Measurements from ENCODE around the gene DOK3.

DOK3 gene

GRCh38 chr5:177467436-177467835 is 42.2 kb downstream of the DOK3 start:
- Histone ChIP-seq H3K4me3 (ENCODE audit: insufficient read depth, low read length, poor library complexity, severe bottlenecking) (no peak overlapping the region), H2AFZ (ENCODE audit: low read depth, low read length, severe bottlenecking) (no peak overlapping the region), H3K9me3 (ENCODE audit: insufficient read depth, low read length) (no peaks in the 10 kb centered on the region), H3K27me3 (ENCODE audit: low read length) (no peaks in the 10 kb centered on the region), H3F3A (ENCODE audit: insufficient read depth) (no peaks in the 10 kb centered on the region), H3K36me3 (ENCODE audit: low read length) (peaks cover 3% of the 10 kb centered on the region; the same call in 1 of the 2 replicates), H4K20me1 (ENCODE audit: low read depth, low read length) (no peaks in the 10 kb centered on the region), H3K27ac (ENCODE audit: low read depth, low read length) (no peak overlapping the region), H3K9ac (ENCODE audit: low read length) (no peak overlapping the region), H3K4me2 (ENCODE audit: low read depth, low read length, poor library complexity, severe bottlenecking) (no peak overlapping the region), H3K9me2 (replicated peaks; ENCODE audit: insufficient read depth, low read length) (no peaks in the 10 kb centered on the region), H3K79me2 (ENCODE audit: insufficient read depth, low read length) (peaks cover 11% of the 10 kb centered on the region)
- no peak for TF ChIP-seq EZH2phosphoT487 (conservative IDR thresholded peaks at IDR 0.05; ENCODE audit: low read length)
- TF ChIP-seq, protein P1, sequence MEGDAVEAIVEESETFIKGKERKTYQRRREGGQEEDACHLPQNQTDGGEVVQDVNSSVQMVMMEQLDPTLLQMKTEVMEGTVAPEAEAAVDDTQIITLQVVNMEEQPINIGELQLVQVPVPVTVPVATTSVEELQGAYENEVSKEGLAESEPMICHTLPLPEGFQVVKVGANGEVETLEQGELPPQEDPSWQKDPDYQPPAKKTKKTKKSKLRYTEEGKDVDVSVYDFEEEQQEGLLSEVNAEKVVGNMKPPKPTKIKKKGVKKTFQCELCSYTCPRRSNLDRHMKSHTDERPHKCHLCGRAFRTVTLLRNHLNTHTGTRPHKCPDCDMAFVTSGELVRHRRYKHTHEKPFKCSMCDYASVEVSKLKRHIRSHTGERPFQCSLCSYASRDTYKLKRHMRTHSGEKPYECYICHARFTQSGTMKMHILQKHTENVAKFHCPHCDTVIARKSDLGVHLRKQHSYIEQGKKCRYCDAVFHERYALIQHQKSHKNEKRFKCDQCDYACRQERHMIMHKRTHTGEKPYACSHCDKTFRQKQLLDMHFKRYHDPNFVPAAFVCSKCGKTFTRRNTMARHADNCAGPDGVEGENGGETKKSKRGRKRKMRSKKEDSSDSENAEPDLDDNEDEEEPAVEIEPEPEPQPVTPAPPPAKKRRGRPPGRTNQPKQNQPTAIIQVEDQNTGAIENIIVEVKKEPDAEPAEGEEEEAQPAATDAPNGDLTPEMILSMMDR (IDR thresholded peaks at IDR 0.05; ENCODE audit: insufficient read depth, low read length, poor library complexity, severe bottlenecking) = no peak

DNA sequence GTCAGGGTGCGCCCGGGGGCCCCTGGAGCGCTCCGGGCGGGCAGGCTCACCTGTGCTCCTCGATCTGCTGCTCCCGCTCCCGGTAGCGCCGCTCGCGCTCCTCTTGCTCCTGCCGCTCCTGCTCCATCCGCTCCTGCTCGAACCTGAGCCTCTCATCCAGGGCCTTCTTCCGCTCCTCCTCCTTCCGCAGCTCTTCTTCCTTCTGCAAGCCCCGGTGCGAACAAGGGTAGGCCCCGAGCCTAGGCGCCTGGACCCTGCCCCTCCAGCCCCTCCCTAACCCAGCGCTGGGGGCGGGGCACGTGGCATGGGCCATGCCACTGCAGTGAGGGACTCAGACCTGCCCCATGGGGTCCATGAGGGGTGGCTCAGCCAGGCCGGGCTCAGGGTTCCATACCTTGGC is 42.8 kb downstream of the DOK3 start:
- no peak overlapping the region for H3K4me2 ChIP-seq (ENCODE audit: low read depth, low read length, poor library complexity, severe bottlenecking)
- no peak overlapping the region for H3K27ac ChIP-seq (ENCODE audit: low read depth, low read length)
- H3K9me2 ChIP-seq (replicated peaks; ENCODE audit: insufficient read depth, low read length) = no peaks in the 10 kb centered on the region
- no peak overlapping the region for H2AFZ ChIP-seq (ENCODE audit: low read depth, low read length, severe bottlenecking)
- H3K9me3 ChIP-seq (ENCODE audit: insufficient read depth, low read length) = no peaks in the 10 kb centered on the region
- peaks cover 3% of the 10 kb centered on the region; the same call in 1 of the 2 replicates for H3K36me3 ChIP-seq (ENCODE audit: low read length)
- H3F3A ChIP-seq (ENCODE audit: insufficient read depth) = no peaks in the 10 kb centered on the region
- H3K4me3 ChIP-seq (ENCODE audit: insufficient read depth, low read length, poor library complexity, severe bottlenecking) = no peak overlapping the region
- H3K9ac ChIP-seq (ENCODE audit: low read length) = no peak overlapping the region
- peaks cover 6% of the 10 kb centered on the region for H3K79me2 ChIP-seq (ENCODE audit: insufficient read depth, low read length)
- H4K20me1 ChIP-seq (ENCODE audit: low read depth, low read length) = no peaks in the 10 kb centered on the region
- TF ChIP-seq EZH2phosphoT487 (conservative IDR thresholded peaks at IDR 0.05; ENCODE audit: low read length) = no peak
- TF ChIP-seq, protein P1 (IDR thresholded peaks at IDR 0.05; ENCODE audit: insufficient read depth, low read length, poor library complexity, severe bottlenecking) = no peak
- H3K27me3 ChIP-seq (ENCODE audit: low read length) = no peaks in the 10 kb centered on the region

- H3K27me3 ChIP-seq (ENCODE audit: low read length) = no peaks in the 10 kb centered on the region
- H3K27ac ChIP-seq (ENCODE audit: low read depth, low read length) = no peak overlapping the region
- no peak overlapping the region for H3K9ac ChIP-seq (ENCODE audit: low read length)
- H3K4me2 ChIP-seq (ENCODE audit: low read depth, low read length, poor library complexity, severe bottlenecking) = no peak overlapping the region
- peaks cover 3% of the 10 kb centered on the region; the same call in 1 of the 2 replicates for H3K36me3 ChIP-seq (ENCODE audit: low read length)
- TF ChIP-seq, protein P1 (IDR thresholded peaks at IDR 0.05; ENCODE audit: insufficient read depth, low read length, poor library complexity, severe bottlenecking) = no peak
- no peak for TF ChIP-seq EZH2phosphoT487 (conservative IDR thresholded peaks at IDR 0.05; ENCODE audit: low read length)
- H2AFZ ChIP-seq (ENCODE audit: low read depth, low read length, severe bottlenecking) = no peak overlapping the region
- no peaks in the 10 kb centered on the region; the same call in 1 of the 2 replicates for H3K79me2 ChIP-seq (ENCODE audit: insufficient read depth, low read length)
- no peaks in the 10 kb centered on the region for H3K9me3 ChIP-seq (ENCODE audit: insufficient read depth, low read length)
- no peaks in the 10 kb centered on the region for H3K9me2 ChIP-seq (replicated peaks; ENCODE audit: insufficient read depth, low read length)
- no peak overlapping the region for H3K4me3 ChIP-seq (ENCODE audit: insufficient read depth, low read length, poor library complexity, severe bottlenecking)
- no peaks in the 10 kb centered on the region for H4K20me1 ChIP-seq (ENCODE audit: low read depth, low read length)
- H3F3A ChIP-seq (ENCODE audit: insufficient read depth) = no peaks in the 10 kb centered on the region
These were observed 44.6 kb downstream of the DOK3 start for GRCh38 chr5:177465044-177465443.

Data from SU-DHL-6 (cell line).